Mesodermal cell (in vitro differentiated cells): ENCODE results near the gene SEC14L5.
"Not testable (repeated sequence)": the region's sequence is repeated elsewhere in the genome, so short reads cannot be mapped to it uniquely, and the experiment has no call there.

Experiments
- H3K27ac ChIP-seq: 2 replicates; pipeline ENCODE4 v1.7.0; 2013; ENCODE audit warnings: mild to moderate bottlenecking, low read depth, low read length, moderate library complexity; ENCODE audit not compliant: severe bottlenecking
- H3K36me3 ChIP-seq: 2 replicates; pipeline ENCODE4 v1.7.1; 2013; ENCODE audit warnings: mild to moderate bottlenecking, low read length, moderate library complexity; ENCODE audit not compliant: control insufficient read depth, insufficient read depth
- H3K4me1 ChIP-seq: one replicate; pipeline ENCODE4 v1.7.1; 2013; ENCODE audit warnings: mild to moderate bottlenecking, low read length; ENCODE audit not compliant: insufficient read depth, control insufficient read depth, poor library complexity, severe bottlenecking
- H3K4me3 ChIP-seq: 2 replicates; pipeline ENCODE4 v1.7.0; 2013; ENCODE audit warnings: low read length, control low read depth, mild to moderate bottlenecking; ENCODE audit not compliant: insufficient read depth, poor library complexity, severe bottlenecking; ENCODE audit errors: extremely low read depth
- H3K9me3 ChIP-seq: 2 replicates; pipeline ENCODE4 v1.7.1; 2013; ENCODE audit warnings: mild to moderate bottlenecking, low read length, moderate library complexity; ENCODE audit not compliant: control insufficient read depth
- WGBS, 2 experiments: methylation state at CpG; one replicate each; pipeline ENCODE4 v1.1.5; 2013; ENCODE audit warnings: missing lambda C conversion rate in 2 of 2; ENCODE audit not compliant: insufficient coverage in 2 of 2; 5-methylcytosine and 5-hydroxymethylcytosine counted together

SEC14L5 gene

DNA sequence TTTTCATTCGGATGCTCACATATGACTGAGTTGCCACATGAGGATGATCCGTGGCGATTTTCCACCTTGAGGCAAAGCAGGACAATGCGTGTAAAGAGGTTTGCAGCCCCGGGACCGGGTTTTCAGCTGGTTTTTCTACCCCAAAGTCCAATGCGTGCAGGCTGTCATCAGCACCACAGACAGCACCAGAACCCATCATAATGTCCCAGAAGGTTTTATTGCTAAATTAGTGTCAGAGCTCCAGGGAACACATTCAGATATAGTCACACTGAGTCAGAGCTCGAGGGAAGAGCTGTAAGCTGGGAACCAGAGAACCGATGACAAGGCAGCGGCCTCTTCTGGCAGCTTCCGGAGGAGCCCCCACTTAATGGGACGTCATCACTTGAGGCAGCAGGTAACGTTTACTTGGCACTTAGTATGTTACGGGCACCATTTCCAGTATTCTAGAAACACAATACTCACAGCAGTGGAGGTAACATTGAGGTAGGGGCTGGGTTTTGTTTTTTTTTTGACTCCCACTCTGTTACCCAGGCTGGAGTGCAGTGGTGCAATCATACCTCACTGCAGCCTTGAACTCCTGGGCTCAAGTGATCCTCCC is 84.5 kb downstream of the SEC14L5 start:
- H3K4me3 ChIP-seq, result no peak overlapping the region
- WGBS, 2 experiments, result 74 to 75% methylated on average over 10 to 12 of the region's 14 CpGs
- no peaks in the 10 kb centered on the region for H3K9me3 ChIP-seq
- peaks cover 26% of the 10 kb centered on the region for H3K4me1 ChIP-seq
- H3K36me3 ChIP-seq, result no peaks in the 10 kb centered on the region
- H3K27ac ChIP-seq, result no peak overlapping the region

DNA sequence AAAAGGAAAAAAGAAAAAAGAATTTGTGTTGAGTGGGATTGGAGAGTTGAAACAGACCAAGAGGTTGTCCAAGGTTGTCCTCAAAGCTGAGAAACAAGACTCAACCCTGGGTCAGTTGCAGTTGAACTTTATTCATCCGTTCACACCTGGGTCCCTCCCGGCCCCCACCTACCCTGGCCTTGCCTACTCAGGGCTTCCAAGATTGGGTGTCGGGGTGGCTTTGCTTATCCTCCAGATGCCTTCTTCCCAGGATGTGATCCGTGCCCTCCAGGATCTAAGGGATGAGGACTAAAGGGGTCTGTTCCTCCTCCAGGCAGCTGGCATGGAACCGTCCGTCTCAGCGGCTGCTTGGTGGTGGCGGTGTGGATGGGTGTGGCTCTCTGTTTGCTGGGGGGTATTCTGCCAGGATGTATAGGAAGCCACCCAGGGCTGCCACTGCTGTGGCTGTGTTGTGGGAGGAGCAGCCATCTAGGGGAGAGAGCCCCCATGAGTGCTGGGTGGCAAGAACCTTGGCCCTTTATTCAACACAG is 85.9 kb downstream of the SEC14L5 start:
- Histone ChIP-seq H3K4me1 (peaks cover 26% of the 10 kb centered on the region), H3K27ac (no peak overlapping the region), H3K4me3 (no peak overlapping the region), H3K9me3 (no peaks in the 10 kb centered on the region), H3K36me3 (no peaks in the 10 kb centered on the region)
- 93 to 94% methylated on average over 8 of the region's 8 CpGs for WGBS, 2 experiments

DNA sequence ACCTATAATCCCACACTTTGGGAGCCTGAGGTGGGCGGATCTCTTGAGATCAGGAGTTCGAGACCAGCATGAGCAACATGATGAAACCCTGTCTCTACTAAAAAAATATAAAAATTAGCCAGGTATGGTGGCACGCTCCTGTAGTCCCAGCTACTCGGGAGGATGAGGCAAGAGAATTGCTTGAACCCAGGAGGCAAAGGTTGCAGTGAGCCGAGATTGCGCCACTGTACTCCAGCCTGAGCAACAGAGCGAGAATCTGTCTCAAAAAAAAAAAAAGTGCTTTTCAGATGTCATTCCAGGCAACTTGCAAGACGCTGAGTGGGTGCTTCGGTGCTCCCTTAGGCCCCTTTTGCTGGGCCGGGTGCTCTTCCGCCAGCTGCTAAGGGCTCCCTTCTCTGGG is 86.5 kb downstream of the SEC14L5 start:
- not testable (repeated sequence) for H3K9me3 ChIP-seq, H3K27ac ChIP-seq, H3K4me3 ChIP-seq, H3K36me3 ChIP-seq
- 93 to 95% methylated on average over 9 of the region's 11 CpGs for WGBS, 2 experiments
- H3K4me1 ChIP-seq, result peaks cover 26% of the 10 kb centered on the region

DNA sequence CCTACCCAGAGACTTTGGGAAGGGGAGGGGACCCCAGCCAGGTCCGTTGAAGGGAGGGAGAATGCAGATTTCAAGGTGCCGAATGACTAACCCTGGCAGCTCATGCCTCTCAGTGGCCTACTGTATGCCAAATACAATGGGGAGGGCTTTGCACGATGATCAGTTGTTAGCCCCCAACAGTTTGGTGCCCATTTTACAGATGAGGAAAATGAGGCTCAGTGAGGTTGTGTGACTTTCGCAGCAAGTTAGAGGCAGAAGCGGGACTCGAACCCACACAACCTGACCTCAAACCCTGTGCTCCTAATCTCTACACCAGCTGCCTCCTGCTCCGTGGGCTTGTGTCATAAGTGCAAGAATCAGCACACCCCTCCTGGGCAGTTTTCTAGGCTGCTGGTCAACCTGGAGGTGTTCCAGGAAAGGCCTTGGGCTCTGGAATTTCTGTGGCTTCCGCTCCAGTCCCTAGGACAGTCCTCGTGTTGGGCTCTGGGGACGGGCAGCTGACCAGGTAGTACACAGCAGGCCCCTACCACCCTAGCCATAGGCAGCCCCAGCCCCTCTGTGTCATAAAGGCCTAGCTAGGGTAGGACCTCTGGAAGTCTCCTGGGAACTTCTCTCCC is 87.5 kb downstream of the SEC14L5 start:
- peaks cover 20% of the 10 kb centered on the region for H3K4me1 ChIP-seq
- 92 to 94% methylated on average over 7 to 10 of the region's 10 CpGs for WGBS, 2 experiments
- H3K36me3 ChIP-seq, result no peaks in the 10 kb centered on the region

DNA sequence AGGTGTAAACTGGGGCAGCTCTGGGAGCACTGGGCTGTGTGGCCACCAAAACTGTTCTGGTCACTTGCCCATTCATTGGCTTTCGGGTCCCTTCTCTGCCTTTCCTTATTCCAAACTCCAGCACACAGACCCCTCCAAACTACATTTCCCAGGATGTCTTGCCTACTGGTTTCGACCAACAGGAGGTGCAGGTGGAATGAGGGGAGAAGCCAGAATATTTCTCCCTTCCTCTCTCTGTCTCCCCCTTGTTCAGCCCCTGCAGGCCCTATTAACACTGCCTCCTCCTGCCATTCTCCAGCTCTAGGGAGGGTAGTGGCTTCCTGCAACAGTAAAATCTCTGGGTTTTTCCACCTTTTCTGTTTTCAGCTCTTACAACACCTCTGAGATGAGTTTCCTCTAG is 88.8 kb downstream of the SEC14L5 start:
- WGBS, 2 experiments, result 60% methylated on average over 1 of the region's 2 CpGs; no CpG with 5 or more reads in 1 of the 2 experiments
- peaks cover 11% of the 10 kb centered on the region for H3K4me1 ChIP-seq
- no peaks in the 10 kb centered on the region for H3K9me3 ChIP-seq
- H3K36me3 ChIP-seq, result no peaks in the 10 kb centered on the region
- H3K4me3 ChIP-seq, result no peak overlapping the region
- no peak overlapping the region for H3K27ac ChIP-seq

More for the DNA sequence above, 87.5 kb downstream of the SEC14L5 start:
- Histone ChIP-seq H3K9me3 (no peaks in the 10 kb centered on the region), H3K27ac (no peak overlapping the region), H3K4me3 (no peak overlapping the region)

DNA sequence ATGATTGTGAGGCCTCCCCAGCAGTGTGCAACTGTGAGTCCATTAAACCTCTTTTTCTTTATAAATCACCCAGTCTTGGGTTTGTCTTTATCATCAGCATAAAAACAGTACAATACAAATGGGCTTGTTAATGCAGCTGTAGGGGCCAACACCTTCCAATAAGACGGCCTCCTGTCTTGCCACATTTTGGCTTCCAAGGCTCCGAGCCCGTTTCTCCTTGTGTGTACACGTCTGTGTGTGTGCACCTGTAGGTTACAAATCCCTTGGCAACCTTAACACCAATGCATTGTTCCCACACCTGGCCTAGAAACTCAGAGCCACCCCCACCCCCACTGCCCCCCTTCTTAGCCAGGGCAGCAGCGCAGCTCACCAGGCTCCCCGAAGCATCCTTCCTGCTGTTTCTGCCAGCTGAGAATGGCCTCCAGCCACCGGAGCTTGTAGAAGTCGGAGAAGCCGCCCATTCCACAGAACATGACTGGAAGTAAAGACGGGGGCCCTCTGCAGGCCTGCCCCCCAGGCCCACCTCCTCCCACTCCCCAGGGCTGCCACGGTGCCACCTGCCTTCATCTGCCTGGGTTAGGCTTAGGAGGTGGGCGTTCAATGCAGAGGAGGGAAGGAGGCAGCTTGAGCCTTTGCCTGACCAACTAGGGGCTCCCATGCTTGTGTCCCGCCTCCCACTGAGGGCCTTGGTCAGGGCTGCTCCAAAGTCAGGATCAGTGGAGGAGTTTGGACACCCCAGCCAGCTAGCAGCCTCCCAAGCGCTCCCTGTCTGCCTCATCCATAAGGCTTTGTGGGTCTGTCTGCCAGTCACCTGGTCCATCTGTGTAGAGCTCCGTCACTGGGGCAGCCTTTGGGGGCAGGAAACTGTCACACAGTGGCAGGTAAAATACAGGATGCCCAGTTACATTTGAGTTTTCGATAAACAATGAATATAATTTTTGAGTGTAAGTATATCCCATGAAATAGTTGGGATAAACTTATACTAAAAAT is 97.0 kb downstream of the SEC14L5 start:
- H3K27ac ChIP-seq, result no peak overlapping the region
- H3K9me3 ChIP-seq, result no peaks in the 10 kb centered on the region
- H3K4me1 ChIP-seq, result peaks cover 10% of the 10 kb centered on the region
- H3K4me3 ChIP-seq, result no peak overlapping the region
- no peaks in the 10 kb centered on the region for H3K36me3 ChIP-seq
- WGBS, 2 experiments, result 88 to 91% methylated on average over 12 of the region's 16 CpGs

DNA sequence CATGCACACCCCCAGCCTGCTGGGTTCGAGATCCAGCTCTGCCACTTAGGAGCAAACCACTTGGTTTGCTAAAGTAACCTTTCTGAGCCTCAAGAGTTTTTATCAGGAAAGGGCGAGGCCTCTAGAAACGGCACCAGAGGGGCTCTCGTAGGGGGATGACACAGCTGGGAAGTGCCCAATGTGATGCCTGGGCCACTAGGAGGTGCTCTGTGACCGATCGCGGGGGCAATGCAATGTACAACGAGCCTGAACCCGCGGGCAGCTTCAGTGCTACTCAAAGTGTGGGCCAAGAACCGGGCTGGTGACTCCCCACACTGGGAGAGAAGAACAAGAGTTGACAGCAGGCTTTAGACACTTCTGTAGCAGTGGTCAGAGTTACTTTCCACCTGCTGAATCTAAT is 98.2 kb downstream of the SEC14L5 start:
- H3K27ac ChIP-seq, result no peak overlapping the region
- no peak overlapping the region for H3K4me3 ChIP-seq
- H3K9me3 ChIP-seq, result no peaks in the 10 kb centered on the region
- H3K36me3 ChIP-seq, result no peaks in the 10 kb centered on the region
- H3K4me1 ChIP-seq, result peaks cover 10% of the 10 kb centered on the region
- 20 to 21% methylated on average over 11 of the region's 11 CpGs for WGBS, 2 experiments

DNA sequence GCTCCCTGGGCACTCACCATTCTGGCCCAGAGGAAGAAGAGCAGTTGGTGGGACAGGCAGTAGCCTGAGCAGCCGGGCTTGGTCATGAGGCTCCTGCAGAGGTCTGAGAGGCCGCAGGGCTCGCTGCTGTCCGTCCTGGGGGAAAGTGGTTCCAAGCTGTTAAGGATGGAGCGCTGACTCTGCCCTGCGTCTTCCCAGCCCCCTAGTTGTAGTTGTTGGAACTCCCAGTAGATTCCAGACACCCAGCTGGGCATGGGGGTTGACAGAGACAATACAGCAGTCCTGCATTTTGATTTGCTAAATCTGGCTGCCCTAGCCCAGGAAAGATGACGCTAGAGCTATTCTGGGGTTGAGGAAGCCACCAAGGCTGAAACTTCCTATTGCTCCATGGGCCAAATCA is 100.3 kb downstream of the SEC14L5 start:
- Histone ChIP-seq H3K36me3 (no peaks in the 10 kb centered on the region), H3K4me1 (peaks cover 10% of the 10 kb centered on the region), H3K27ac (no peak overlapping the region), H3K9me3 (no peaks in the 10 kb centered on the region), H3K4me3 (no peak overlapping the region)
- WGBS, 2 experiments, result 8 to 16% methylated on average over 5 to 6 of the region's 7 CpGs

DNA sequence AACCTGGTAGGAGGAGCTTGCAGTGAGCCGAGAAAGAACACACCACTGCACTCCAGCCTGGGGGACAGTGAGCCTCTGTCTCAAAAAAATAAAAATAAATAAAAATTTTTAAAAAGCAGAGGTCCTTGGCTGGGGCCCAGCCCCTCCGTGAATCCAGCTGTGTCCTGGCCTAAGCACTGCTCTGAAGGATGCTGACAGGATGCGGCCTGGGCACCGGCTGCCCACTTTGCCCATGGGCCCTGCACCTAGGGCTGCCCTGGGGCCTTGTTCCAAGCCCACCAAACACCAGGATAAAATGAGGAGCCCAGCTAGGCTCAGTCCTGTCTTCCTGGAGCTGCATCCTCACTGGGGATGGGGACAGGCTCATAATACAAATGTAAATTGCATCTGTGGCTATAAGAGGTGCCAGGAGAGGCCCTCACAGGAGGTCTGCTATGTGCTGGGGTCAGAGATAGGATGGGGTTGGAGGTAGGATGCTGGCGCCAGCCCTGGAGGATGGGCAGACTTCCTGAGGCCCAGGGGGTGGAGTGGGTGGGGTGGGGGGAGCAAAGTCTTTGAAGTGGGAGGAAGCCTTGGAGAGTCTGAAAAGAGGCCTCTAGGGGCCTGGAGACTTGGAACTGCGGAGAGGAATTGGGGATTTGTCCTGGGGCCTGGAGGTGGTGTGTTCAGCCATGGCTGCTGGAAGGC is 101.4 kb downstream of the SEC14L5 start:
- no peak overlapping the region for H3K27ac ChIP-seq
- no peaks in the 10 kb centered on the region for H3K36me3 ChIP-seq
- no peaks in the 10 kb centered on the region for H3K9me3 ChIP-seq
- WGBS, 2 experiments, result 45 to 54% methylated on average over 5 of the region's 6 CpGs
- peaks cover 10% of the 10 kb centered on the region for H3K4me1 ChIP-seq
- H3K4me3 ChIP-seq, result no peak overlapping the region

DNA sequence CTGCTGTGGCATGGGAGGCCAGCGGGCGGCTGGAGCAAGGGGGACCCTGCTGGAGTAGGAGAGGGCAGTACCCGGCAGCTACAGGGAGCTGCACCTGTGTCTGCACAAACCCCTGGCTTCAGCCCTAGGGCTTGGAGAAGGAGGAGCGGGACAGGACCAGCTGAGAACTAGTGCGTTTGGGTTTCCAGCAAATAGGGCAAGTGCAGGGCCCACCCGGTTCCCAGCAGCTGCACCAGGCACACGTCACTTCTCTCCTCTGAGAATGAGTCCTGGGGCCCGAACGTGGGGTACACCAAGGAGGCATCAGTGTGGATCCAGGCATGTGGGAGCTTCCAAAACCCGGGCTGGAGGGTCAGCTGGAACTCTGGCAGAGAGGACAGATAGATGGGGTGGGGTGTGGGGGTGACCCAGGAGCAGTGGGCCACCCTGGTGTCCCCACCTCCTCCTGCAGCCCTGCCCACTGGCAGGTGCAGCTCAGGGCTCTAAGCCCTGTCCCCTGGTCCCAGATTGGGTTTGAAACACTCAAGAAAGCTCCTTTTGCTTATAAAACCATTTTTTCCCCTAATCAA is 102.0 kb downstream of the SEC14L5 start:
- no peak overlapping the region for H3K27ac ChIP-seq
- H3K4me1 ChIP-seq, result peaks cover 10% of the 10 kb centered on the region
- H3K4me3 ChIP-seq, result no peak overlapping the region
- H3K9me3 ChIP-seq, result no peaks in the 10 kb centered on the region
- H3K36me3 ChIP-seq, result no peaks in the 10 kb centered on the region
- 46 to 56% methylated on average over 8 to 9 of the region's 10 CpGs for WGBS, 2 experiments
